ENCODE measurements around the gene COL26A1. TPM values are rescaled to one million over a fixed set of nuclear protein-coding genes. Genes with fewer than 3 reads are reported as not detected.

The COL26A1 gene
- total RNA-seq, 2 experiments from 2014 or later, result not detected

DNA sequence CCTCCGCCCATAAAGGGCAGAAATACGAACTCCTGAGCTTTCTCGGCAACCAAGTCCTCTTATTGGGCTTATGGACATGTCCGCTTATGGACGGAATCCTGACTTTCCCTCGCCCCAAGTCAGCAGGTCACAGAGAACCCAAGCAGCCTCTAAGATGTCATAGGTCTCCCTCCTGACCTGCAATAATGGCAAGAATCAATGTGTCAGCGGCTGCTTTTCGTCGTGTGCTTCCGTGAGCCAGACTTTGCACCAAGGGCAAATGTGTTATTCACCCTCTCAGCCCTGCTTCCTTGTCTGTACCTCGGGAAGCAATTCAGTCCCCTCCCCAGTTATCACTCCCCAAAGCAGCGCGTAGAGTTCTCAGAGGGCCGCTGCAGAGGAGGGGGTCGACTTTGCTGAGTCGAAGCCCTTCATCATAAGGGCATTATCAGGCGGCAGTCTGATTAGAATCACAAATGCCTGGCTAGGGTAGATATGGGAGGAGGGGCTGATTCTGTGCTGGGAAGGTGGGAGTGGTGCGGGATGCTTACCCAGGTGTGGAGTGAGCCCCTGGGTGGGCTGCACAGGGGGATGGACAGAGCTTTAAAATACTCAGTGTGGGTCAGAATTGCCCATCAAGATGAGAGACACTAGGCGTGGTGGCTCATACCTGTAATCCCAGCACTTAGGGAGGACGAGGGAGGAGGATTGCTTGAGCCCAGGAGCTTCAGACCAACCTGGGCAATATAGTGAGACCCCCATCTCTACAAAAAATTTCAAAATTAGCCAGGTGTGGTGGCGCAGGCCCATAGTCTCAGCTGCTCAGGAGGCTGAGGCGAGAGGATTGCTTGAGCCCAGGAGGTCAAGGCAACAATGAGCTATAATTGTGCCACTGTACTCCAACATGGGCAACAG lies 36.0 kb downstream of the COL26A1 start:
- CTCF ChIA-PET, result interaction anchor here (0.6 to 1.5 kb wide), 2 partner anchors 13 to 1521 kb away, joined by 3 to 4 read pairs; no protein-coding TSS in a partner anchor
- POLR2A ChIA-PET, result no interaction called here

DNA sequence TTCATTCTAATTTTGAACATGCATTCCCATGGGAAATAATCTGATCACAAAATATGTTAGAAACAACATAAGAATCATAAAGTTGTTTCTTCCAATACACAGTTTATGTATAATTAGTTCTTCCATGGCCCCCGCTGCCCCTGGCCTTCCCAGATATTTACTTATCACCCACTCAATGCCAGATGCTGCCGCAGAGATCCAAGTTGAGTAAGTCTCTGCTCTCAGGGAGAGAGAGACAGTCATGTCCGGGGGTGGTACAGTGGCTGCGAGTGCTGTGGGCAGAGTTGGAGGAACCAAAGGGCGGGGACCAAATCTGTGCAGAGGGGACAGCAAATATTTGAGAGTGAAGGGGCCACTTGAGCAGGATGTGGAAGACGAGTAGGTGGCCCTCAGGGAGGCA lies 37.1 kb downstream of the COL26A1 start:
- CTCF ChIA-PET, result no interaction called here
- POLR2A ChIA-PET, result no interaction called here

DNA sequence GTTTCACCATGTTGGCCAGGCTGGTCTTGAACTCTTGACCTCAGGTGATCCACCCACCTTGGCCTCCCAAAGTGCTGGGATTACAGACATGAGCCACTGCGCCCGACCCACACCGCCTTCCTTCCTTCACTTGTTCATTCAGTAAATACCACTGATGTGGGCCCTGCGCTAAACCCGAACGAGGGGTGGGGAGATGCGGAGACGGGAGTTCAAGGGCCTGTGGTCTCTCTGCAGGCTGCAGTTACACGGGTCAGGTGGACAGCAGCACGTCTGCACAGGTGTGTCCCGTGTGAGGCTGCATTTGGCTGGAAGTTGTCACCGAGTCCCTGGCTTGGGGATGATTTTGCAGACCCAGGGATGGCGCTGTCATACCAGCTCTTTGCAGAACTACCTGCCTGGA lies 38.1 kb downstream of the COL26A1 start:
- CTCF ChIA-PET, result no interaction called here
- POLR2A ChIA-PET, result no interaction called here

DNA sequence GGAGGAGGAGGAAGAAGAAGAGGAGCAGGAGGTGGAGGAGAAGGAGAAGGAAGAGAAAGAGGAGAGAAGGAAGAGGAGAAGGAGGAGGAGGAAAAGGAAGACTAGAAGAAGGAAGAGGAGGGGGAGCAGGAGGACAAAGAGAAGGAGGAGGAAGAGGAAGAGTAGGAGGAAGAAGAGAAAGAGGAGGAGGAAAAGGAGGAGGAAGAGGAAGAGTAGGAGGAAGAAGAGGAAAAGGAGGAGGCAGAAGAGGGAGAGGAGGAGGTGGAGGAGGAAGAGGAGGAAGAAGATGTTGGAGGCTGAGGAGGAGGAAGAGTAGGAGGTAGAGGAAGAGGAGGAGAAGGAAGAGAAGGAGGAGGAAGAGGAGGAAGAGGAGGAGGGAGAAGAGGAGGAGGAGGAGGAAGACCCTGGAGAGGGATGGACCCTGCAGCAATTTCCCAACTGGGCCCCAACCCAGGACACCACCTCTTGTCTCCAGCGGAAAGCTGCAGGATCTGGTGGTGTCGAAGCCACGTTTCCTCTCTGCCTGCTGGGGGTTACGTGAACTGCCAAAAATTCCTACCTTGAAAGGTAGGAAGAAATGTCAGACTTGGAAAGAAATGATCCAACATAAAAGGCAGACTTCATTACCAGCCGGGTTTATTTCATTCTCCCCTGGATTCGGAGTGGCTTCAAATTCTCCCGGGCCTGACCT lies 38.9 kb downstream of the COL26A1 start:
- ChIA-PET POLR2A (no interaction called here), CTCF (no interaction called here)

DNA sequence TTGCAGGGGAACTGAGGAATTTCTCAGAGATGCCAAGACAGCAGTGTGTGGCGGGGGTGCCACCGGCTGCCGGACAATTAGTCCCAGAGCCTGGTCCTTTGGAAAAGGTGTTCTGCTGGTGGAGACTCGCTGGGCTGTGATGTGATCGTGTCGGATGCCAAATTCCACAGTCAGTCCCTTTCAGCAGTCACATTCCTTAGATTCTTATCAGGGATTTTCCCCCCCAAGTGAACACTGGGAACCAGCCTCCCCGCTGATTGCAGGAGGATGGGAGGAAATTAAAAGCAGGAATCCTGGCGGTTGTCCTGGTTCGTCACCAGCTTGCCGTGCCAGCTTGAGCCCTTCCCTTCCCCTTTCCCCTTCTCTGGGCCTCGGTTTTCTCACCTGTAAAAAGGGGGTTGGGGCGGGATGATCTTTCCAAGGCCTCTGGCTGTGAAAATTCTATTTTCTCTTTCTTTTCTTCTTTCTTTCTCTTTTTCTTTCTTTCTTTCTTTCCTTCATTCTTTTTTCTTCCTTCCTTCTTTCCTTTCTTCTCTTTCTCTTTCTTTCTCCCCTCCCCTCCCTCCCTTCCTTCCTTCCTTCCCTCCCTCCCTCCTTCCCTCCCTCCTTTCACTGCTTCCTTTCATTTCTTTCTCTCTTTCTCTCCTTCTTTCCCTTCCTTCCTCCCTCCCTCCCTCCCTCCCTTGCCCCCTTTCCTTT lies 39.6 kb downstream of the COL26A1 start:
- CTCF ChIA-PET, result no interaction called here

DNA sequence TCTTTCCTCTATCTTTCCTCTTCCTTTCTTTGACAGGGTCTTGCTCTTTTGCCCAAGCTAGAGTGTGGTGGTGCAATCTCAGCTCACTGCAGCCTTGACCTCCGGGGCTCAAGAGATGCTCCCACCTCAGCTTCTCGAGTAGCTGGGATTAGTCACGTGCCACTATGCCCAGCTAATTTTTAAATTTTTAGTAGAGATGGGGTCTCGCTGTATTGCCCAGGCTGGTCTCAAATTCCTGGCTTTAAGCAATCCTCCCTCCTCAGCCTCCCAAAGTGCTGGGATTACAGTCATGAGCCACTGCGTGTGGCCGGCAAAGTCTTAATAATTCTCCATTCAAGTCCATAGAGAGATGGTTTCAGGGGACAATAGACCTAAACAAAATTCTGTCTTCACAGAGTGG lies 40.2 kb downstream of the COL26A1 start:
- CTCF ChIA-PET, result no interaction called here
- POLR2A ChIA-PET, result no interaction called here

More for the DNA sequence above, 39.6 kb downstream of the COL26A1 start:
- POLR2A ChIA-PET, result no interaction called here

DNA sequence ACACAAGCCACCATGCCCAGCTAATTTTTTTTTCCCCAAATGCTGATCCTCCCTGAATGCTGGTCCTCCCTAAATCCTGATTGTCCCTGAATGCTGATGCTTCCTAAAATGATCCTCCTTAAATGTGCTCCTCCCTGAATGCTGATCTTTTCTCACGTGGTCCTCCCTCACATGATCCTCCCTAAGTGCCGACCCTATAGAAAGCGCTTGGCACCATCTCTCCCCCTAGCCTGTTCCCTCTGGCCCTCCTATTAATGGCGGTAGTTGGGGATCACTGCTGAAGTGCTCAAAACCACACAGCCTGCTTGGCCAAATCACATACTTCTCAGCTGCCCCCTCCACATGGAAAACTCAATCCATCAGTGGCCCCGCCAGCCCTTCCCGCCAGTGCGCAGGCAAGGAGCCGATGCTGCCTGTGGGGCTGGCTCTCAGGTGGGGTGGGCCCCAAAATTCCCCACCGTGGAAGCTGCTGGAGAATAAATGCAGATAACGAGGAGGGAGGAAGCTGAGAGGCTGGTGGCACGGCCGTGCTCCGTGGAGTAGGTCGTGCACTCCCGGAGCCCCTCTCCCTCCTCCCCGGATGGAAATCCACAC lies 42.9 kb downstream of the COL26A1 start:
- POLR2A ChIA-PET, result no interaction called here
- CTCF ChIA-PET, result no interaction called here

DNA sequence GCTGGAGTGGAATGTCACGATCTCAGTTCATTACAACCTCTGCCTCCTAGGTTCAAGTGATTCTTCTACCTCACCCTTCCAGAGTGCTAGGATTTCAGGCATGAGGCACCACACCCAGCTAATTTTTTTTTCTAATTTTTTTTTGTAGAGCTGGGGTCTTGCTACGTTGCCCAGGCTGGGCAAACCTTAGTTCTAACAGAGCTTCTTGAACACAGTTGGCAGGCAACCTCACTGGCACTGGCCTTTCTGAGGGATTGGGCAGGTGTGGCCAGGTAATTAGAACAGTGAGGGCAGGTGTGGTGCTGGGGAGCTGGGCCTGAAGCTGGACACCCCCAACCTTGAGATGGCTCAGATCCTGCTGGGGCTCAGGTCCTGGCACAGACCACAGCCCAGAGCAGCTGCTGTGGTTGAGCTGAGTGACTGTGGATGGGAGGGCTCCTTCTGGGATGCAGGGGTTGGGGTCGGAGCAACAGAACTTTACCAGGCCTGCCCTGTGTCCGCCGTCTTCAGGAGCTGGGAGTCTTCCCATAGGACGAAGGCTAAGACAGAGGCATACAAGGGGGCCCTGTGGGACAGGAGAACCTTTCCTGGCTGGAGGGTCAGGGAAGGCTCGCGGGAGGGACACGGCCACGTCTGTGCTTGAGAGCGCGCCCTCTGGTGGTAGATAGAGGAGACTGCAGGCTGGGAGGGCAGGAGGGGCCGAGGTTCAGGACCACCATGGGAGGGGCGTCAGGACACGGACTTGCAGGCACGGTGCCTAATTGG lies 48.2 kb downstream of the COL26A1 start:
- POLR2A ChIA-PET, result no interaction called here
- CTCF ChIA-PET, result interaction anchor here (0.8 to 2.1 kb wide), 7 partner anchors 12 to 48 kb away, joined by 3 to 5 read pairs (median 4); partner anchors contain the start of gene COL26A1

DNA sequence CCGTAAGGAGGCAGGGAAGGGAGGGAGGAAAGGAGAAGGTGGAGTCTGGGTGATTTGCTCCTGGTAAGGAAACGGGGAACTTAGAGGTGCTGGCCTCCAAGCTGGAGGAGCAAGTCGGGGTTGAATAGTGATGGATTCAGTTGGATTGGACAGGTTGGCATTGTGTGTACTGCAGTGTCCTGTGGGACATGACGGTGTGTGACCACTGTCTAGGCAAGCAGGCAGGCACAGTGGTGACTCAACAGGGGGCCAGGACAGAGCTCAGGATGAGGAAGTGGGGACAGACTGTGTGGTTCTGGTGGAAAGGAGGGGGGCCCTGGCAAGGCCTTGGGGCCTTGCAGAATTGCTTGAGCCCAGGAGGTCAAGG lies 48.8 kb downstream of the COL26A1 start:
- ChIA-PET POLR2A (no interaction called here), CTCF (interaction anchor here (0.8 to 2.1 kb wide), 7 partner anchors 11 to 49 kb away, joined by 3 to 5 read pairs (median 4); partner anchors contain the start of gene COL26A1)

DNA sequence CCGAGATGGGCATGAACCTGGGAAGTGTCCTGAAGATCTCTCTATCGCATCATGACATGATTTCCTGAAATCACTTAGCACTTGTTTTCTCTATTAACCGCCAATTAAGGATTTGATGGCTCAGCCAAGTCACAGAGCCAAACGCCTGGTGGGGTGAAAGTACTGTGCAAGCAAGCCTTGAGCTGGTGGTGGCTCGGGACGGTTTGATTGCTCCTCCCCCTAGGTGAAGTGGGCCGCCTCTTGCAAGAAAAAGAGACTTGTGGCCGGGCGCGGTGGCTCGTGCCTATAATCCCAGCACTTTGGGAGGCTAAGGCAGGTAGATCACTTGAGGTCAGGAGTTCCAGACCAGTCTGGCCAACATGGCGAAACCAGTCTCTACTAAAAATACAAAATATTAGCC lies 50.3 kb downstream of the COL26A1 start:
- ChIA-PET POLR2A (no interaction called here), CTCF (no interaction called here)

DNA sequence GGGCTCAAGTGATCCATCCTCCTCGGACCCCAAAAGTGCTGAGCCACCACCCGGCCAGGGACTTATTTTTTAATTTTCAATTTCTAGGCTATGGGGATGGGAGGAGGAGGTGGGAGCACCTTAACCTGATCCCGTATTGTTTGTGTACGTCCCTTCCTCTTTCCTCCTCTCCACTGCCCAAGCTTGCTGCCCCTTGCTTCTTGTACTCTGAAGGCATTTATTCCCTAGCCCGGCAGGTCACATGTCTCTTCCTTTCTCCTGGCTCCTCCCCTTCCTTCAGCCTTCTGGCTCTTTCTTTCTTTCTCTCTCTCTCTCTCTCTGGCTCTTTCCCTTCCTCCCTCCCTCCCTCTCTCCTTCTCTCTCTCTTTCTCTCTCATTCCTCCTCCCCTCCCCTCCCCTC lies 56.0 kb downstream of the COL26A1 start:
- ChIA-PET POLR2A (no interaction called here), CTCF (no interaction called here)

DNA sequence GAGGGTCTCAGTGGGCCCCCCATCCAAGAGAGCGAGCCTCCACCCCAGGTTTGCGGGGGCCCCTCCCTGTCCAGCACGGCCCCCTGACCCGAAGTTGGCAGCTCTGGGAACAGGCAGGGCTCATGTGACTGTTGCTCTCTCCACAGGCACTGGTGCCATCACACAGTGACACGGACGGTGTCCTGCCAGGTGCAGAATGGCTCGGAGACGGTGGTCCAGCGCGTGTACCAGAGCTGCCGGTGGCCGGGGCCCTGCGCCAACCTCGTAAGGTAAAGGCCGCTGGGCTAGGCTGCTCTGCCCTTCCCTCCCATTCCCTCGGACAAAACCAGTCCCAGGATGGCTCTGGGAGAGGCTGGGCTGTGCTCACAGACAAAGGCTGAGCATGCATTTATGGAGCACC lies 57.2 kb downstream of the COL26A1 start:
- CTCF ChIA-PET, result no interaction called here
- POLR2A ChIA-PET, result no interaction called here

DNA sequence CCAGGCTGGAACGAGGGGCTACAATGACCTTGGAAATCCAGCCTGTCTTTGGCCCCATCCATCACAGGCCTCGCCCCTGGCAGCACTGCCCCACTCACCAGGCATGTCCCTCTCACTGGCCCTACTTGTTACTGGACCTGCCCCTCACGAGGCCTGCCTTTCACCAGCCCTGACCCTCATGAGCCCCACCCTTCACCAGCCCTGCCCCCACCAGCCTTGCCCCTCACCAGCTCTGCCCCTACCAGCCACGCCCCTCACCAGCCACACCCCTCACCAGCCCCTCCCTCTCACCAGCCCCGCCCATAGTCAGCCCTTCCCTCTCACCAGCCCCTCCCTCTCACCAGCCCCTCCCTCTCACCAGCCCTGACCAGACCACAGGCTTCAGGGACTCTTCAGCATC lies 57.8 kb downstream of the COL26A1 start:
- ChIA-PET POLR2A (no interaction called here), CTCF (no interaction called here)

DNA sequence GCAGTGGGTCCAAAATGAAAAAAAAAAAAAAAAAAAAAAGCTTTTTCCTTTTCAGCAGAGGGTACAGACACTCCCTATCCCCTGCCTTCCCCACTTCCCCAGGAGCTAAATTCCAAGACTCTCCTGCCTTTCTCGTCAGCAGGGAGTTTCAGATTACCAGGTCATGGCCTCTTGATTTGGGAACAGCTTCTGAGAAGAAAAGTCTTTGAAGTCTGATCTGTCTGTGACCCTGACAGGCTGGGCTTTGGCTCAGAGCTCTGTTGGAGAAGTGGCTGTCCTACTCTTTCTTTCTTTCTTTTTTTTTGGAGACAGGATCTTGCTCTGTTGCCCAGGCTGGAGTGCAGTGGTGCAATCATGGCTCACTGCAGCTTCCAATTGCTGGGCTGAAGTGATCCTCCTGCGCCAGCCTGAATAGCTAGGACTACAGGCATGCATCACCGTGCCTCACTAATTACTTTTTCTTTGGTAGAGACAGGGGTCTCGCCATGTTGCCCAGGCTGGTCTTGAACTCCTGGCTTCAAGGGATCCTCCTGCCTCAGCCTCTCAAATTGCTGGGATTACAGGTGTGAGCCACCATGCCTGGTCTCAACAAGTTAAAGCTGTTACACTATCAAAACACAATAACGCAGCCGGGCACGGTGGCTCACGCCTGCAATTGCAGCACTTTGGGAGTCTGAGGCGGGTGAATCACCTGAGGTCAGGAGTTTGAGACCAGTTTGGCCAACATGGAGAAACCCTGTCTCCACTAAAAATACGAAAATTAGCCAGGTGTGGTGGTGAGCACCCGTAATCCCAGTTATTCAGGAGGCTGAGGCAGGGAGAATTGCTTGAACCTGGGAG lies 59.9 kb downstream of the COL26A1 start:
- POLR2A ChIA-PET, result no interaction called here
- CTCF ChIA-PET, result interaction anchor here (0.6 to 1.4 kb wide), 2 partner anchors 11 to 18 kb away, joined by 3 to 5 read pairs; no protein-coding TSS in a partner anchor

DNA sequence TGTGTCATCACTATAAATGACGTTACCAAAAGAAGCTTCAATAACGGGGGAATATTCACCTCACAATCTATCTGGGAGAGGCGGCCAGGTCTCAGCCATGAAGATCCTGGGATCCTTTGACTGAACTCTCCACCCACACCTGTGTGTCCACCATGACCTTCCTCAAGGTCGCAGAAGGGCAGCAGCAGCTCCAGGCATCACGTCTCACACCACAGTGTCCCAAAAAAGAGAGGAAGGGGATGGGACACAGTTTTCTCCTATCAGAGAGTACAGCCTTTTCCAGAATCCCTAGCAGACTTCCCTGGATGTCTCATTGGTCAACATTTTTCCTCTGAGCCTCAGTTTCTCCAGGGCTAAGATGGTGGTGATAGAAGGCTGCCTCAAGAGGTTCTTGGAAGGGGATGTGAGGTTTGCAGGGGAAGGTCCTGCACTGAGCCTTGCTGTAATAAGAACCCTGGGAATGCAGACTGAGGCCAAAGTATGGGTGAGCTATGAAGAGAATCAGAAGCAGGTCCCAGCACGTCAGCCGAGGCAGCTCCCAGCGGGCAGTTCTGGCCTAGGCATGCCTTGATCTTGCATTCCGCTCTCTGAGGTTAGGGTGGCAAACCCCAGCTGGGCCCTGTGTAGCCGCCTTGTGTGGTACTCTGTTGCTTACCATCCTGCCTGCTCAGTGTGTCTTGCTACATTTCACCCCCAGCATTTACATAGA lies 63.8 kb downstream of the COL26A1 start:
- ChIA-PET POLR2A (no interaction called here), CTCF (no interaction called here)

DNA sequence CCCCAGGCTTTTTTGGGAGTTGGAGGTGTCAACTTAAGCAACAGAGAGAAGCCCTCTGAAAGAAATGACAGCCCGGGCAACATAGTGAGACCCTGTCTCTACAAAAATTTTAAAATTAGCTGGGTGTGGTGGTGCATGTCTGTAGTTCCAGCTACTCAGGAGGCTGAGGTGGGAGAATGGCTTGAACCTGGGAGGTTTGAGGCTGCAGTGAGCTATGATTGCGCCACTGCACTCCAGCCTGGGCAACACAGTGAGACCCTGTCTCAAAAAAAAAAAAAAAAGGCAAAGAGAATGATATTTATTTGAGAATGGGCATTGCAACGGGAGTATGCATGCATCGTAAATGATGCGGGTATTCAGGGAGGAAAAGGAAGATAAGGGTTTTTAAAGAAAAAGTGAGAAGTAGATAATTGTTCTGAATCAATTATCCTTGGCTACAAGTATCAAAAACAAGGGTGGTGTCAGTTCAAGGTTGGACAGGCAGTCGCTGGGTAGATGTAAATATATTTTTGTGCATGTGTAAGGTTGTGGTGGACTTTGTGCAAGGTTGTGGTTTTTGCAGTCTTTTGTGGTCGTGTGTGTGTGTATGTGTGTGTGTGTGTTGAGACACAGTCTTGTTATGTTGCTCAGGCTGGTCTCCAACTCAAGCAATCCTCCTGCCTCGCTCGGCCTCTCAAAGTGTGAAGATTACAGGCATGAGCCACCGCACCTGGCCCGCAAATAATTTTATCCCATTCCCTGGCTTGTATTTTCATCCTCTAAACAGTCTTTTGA lies 65.6 kb downstream of the COL26A1 start:
- POLR2A ChIA-PET, result no interaction called here
- CTCF ChIA-PET, result interaction anchor here (0.7 kb wide), 1 partner anchor 77 kb away, joined by 3 read pairs; no protein-coding TSS in a partner anchor

DNA sequence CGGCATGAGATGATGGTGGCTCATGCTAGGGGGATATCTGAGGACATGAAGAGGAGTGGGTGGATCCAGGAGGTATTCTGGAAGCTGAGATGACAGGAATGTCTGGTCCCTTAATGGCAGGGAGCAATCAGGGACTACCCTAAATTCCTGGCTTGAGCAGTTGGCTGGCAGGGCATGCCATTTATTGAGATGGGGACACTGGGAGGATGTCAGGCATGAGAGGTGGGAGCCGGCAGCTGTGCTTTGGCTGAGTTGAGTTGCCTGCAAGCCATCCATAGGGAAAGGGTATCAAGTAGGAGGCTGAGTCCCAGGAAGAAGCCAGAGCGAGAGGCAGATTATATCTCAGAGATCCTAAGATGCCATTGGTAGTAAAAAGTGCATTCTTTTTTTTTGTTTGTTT lies 69.6 kb downstream of the COL26A1 start:
- CTCF ChIA-PET, result no interaction called here
- POLR2A ChIA-PET, result no interaction called here

Data from activated CD8-positive, alpha-beta memory T cell treated with anti-CD3 and anti-CD28 coated beads for 36 hours (primary cell).